Mucosa of stomach (tissue), 1 donor: ENCODE measurements around the gene TM7SF2.

Experiments
- H3K27me3 ChIP-seq: one replicate; pipeline ENCODE4 v1.7.0; 2013; ENCODE audit warnings: mild to moderate bottlenecking, low read length; ENCODE audit not compliant: control insufficient read depth, insufficient read depth
- H3K36me3 ChIP-seq: one replicate; pipeline ENCODE4 v1.7.0; 2013; ENCODE audit warnings: low read length; ENCODE audit not compliant: control insufficient read depth, insufficient read depth
- H3K4me1 ChIP-seq: one replicate; pipeline ENCODE4 v1.7.0; 2013; ENCODE audit warnings: mild to moderate bottlenecking, low read length; ENCODE audit not compliant: control insufficient read depth, insufficient read depth
- H3K4me3 ChIP-seq: one replicate; pipeline ENCODE4 v1.7.0; 2013; ENCODE audit warnings: low read length
- H3K9ac ChIP-seq: one replicate; pipeline ENCODE4 v1.7.0; 2013; ENCODE audit warnings: mild to moderate bottlenecking, low read length, moderate library complexity
- H3K9me3 ChIP-seq: one replicate; pipeline ENCODE4 v1.7.0; 2013; ENCODE audit warnings: mild to moderate bottlenecking, low read length, moderate library complexity; ENCODE audit not compliant: control insufficient read depth
- donor health status: Pancreatic carcinoma.

TM7SF2 gene

DNA sequence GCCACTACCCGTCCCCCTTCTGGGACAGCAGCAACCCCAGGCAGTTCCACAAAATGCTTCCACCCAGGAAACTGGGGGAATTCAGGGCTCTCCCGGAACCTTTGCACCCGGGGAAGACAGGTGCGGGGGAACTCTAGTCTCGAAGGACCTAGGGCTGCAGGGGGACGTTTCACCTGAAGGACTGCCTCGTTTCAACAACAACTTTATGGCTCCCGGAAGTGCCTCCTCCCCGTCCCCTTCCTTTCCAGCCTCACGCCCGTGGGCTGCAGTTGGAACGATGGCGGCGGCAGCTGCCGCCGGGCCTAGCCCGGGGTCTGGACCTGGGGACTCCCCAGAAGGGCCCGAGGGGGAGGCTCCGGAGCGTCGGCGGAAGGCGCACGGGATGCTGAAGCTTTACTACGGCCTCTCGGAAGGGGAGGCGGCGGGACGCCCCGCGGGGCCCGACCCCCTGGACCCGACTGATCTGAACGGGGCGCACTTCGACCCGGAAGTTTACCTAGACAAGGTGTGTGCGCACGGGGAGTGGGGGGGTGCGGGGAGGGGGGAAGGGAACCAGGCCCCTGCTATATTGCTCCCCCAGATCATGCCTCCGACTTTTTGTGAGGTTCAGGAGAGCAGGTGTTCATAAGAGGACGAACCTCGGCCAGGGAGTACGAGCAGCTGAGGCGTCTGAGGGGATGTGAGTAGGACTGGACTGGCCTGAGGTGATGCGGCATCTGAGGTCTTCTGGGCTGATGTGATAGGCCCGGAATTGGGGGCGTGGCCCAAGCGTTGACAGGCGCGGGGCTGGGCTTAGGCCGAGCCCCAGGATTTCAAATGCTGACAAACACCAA lies 15.5 kb upstream of the TM7SF2 start, which contains the start of gene VPS51:
Gene VPS51 (plus strand): TSS at position 241 of the 833 bp plus-strand sequence. CDS start 37 bp downstream, at position 278.
- no peaks in the 10 kb centered on the region for H3K36me3 ChIP-seq
- H3K9me3 ChIP-seq = no peaks in the 10 kb centered on the region
- no peaks in the 10 kb centered on the region for H3K27me3 ChIP-seq
- H3K4me1 ChIP-seq = peaks cover 11% of the 10 kb centered on the region
- peak within 1 kb of the TSS; percentile 83 for H3K9ac ChIP-seq
- H3K4me3 ChIP-seq = peak within 1 kb of the TSS; percentile 63

DNA sequence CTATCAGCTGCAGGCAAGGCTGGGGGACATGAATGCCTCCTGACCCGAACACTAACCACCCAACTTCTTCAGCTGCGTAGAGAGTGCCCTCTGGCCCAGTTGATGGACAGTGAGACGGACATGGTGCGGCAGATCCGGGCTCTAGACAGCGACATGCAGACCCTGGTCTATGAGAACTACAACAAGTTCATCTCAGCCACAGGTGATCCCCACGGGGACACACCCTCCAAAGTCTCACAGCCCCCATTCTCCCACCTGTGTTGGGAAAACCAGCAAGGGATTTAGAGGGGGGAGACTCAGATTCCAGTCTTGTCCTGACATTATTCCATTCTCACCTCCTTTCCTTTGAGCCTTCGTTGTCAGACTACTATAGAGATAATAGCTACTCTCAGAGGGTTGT lies 14.7 kb upstream of the TM7SF2 start:
- no peaks in the 10 kb centered on the region for H3K36me3 ChIP-seq
- H3K4me1 ChIP-seq = peaks cover 12% of the 10 kb centered on the region
- no peaks in the 10 kb centered on the region for H3K9me3 ChIP-seq
- no peak overlapping the region for H3K4me3 ChIP-seq
- no peaks in the 10 kb centered on the region for H3K27me3 ChIP-seq
- peak overlapping the region; percentile 83 for H3K9ac ChIP-seq

GRCh38 chr11:65100674-65101350 lies 10.9 kb upstream of the TM7SF2 start:
- Histone ChIP-seq H3K9me3 (no peaks in the 10 kb centered on the region), H3K36me3 (no peaks in the 10 kb centered on the region), H3K4me3 (no peak overlapping the region), H3K9ac (no peak overlapping the region), H3K27me3 (no peaks in the 10 kb centered on the region), H3K4me1 (peaks cover 19% of the 10 kb centered on the region)

- Histone ChIP-seq H3K4me1 (peaks cover 12% of the 10 kb centered on the region), H3K9me3 (no peaks in the 10 kb centered on the region), H3K9ac (no peak overlapping the region), H3K27me3 (no peaks in the 10 kb centered on the region), H3K4me3 (no peak overlapping the region), H3K36me3 (no peaks in the 10 kb centered on the region)
Measured at GRCh38 chr11:65102142-65103095, 9.3 kb upstream of the TM7SF2 start.

DNA sequence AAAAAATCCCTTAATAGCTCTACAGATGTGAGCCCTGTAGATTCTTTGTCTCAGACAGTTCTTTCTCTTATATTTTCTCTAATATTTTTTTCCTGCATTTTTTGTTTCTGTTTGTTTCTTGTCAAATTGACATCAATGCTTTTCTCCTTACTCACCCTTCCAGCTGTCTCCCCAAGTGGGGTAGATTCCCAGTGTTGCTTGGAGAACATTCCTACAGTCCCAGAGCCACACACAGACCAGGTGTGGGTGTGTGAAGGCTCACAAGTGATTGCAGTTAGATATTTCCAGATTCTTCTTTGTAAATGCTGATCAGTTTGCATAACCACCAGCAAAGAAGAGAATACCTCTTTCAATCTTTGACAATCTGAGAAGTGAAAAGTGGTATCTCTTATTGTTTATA lies 8.2 kb upstream of the TM7SF2 start:
- Histone ChIP-seq H3K9me3 (no peaks in the 10 kb centered on the region), H3K27me3 (no peaks in the 10 kb centered on the region), H3K4me1 (peaks cover 12% of the 10 kb centered on the region), H3K4me3 (no peak overlapping the region), H3K36me3 (no peaks in the 10 kb centered on the region), H3K9ac (no peak overlapping the region)

DNA sequence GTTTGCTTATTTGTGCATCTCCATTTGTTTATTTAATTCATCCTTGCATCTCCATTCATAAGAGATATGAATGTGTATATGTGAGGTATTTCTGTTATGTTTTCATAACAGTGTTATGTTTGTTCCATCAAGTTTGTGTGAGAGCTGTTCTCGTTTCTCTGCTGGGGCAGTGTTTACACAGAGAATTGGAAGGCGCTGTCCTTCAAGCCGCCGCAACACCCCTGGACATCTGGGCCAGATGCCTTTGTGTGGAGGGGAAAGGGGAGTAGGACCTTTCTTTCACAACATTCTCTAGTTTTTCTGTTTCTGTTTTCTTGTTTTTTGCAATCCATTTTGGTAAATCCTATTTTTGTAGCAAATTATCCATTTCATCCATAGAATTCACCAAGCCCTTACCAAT lies 7.0 kb upstream of the TM7SF2 start:
- H3K4me1 ChIP-seq = peaks cover 12% of the 10 kb centered on the region
- H3K4me3 ChIP-seq = no peak overlapping the region
- H3K36me3 ChIP-seq = no peaks in the 10 kb centered on the region
- no peaks in the 10 kb centered on the region for H3K9me3 ChIP-seq
- H3K9ac ChIP-seq = no peak overlapping the region
- no peaks in the 10 kb centered on the region for H3K27me3 ChIP-seq

DNA sequence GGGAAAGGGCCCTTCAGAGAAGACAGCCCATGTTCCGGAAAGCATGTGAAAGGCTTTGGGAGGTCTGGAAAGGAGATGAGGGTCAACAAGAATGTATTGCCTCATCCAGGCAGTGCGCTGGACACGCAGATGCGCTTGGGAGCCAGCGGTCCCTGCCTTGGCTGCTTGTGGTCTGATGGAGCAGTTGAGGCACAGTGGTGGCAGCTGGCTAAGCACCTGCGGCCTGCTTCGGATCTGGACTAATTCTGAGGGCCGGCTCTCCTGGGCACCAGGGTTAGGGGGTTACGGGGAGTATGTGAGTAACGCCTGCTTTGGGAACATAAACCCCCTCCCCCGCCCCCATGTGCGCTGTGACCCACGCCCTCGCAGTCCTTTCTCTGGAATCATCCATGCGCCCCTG lies 4.6 kb upstream of the TM7SF2 start:
- peaks cover 25% of the 10 kb centered on the region for H3K4me1 ChIP-seq
- no peaks in the 10 kb centered on the region for H3K27me3 ChIP-seq
- no peaks in the 10 kb centered on the region for H3K9me3 ChIP-seq
- H3K9ac ChIP-seq = no peak overlapping the region
- no peak overlapping the region for H3K4me3 ChIP-seq
- no peaks in the 10 kb centered on the region for H3K36me3 ChIP-seq

DNA sequence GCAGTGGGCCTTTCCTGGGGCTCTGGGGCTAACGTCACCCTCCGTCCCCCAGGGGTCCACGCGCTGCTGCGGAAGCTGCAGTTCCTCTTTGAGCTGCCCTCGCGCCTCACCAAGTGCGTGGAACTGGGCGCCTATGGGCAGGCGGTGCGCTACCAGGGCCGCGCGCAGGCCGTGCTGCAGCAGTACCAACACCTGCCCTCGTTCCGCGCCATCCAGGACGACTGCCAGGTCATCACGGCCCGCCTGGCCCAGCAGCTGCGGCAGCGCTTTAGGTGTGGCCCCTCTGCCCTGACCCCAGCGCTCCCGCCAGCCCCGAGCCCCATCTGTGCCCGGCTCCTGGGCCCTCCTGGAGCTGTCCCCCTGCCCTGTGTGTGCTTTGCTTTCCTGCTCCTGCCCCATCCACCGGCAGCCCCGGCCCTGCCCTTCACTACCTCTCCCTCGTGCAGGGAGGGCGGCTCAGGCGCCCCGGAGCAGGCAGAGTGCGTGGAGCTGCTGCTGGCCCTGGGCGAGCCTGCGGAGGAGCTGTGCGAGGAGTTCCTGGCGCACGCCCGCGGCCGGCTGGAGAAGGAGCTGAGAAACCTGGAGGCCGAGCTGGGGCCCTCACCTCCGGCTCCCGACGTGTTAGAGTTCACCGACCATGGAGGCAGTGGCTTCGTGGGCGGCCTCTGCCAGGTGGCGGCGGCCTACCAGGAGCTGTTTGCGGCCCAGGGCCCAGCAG lies 3.8 kb upstream of the TM7SF2 start:
- no peaks in the 10 kb centered on the region for H3K36me3 ChIP-seq
- no peak overlapping the region for H3K4me3 ChIP-seq
- no peak overlapping the region for H3K9ac ChIP-seq
- no peaks in the 10 kb centered on the region for H3K27me3 ChIP-seq
- H3K9me3 ChIP-seq = no peaks in the 10 kb centered on the region
- H3K4me1 ChIP-seq = peaks cover 28% of the 10 kb centered on the region

DNA sequence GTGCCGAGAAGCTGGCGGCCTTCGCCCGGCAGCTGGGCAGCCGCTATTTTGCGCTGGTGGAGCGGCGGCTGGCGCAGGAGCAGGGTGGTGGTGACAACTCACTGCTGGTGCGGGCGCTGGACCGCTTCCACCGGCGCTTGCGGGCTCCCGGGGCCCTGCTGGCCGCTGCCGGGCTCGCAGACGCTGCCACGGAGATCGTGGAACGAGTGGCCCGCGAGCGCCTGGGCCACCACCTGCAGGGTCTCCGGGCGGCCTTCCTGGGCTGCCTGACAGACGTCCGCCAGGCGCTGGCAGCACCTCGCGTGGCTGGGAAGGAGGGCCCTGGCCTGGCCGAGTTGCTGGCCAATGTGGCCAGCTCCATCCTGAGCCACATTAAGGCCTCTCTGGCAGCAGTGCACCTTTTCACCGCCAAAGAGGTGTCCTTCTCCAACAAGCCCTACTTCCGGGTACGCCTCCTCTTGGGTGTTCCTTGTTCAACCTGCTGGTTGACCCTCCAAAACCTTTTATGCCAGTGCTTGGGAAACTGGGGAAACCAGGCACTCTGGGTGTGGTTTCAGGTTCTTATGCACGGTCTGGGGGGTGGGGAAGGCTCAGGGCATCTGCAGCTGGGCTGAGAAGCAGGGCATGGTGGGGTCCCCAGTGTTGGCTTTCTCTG lies 3.1 kb upstream of the TM7SF2 start:
- Histone ChIP-seq H3K9ac (no peak overlapping the region), H3K9me3 (no peaks in the 10 kb centered on the region), H3K36me3 (no peaks in the 10 kb centered on the region), H3K27me3 (no peaks in the 10 kb centered on the region), H3K4me1 (peaks cover 35% of the 10 kb centered on the region), H3K4me3 (no peak overlapping the region)

DNA sequence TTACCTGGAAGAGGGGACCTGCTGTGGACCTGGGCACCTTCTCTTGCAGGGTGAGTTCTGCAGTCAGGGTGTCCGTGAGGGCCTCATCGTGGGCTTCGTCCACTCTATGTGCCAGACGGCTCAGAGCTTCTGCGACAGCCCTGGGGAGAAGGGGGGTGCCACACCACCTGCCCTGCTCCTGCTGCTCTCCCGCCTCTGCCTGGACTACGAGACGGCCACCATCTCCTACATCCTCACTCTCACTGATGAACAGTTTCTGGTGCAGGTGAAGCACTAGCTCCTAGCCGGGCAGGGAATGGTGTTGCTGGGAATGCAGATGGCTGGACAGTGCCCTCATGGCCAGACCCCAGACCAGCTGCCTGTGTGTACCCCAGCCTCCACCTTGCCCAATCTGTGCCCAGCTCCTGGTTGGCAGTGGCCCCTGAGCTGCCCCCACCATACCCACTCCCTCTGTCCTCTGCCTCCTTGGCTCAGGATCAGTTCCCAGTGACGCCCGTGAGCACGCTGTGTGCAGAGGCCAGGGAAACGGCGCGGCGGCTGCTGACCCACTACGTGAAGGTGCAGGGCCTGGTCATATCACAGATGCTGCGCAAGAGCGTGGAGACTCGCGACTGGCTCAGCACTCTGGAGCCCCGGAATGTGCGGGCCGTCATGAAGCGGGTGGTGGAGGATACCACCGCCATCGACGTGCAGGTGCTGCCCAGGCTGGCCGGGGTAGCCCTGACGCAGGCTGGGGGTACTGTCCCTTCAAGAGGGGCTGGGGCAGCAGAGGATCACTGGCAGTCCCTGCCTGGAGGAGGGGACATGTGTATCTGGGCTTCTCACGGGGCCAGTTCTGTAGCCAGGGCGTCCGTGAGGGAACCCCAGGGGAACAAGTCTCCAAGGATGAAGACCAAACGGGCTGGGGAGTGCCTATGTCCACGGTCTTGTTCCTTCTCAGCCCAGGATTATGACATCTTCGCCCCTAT lies 2.2 kb upstream of the TM7SF2 start:
- peaks cover 34% of the 10 kb centered on the region for H3K4me1 ChIP-seq
- H3K9me3 ChIP-seq = no peaks in the 10 kb centered on the region
- no peak overlapping the region for H3K4me3 ChIP-seq
- no peak overlapping the region for H3K9ac ChIP-seq
- H3K36me3 ChIP-seq = no peaks in the 10 kb centered on the region
- H3K27me3 ChIP-seq = no peaks in the 10 kb centered on the region
